B cell (primary cell): ENCODE measurements around the gene RBM42. TPM values are rescaled to one million over a fixed set of nuclear protein-coding genes. Genes with fewer than 3 reads are reported as not detected.

Experiments used
- ATAC-seq: fragments of 200-7000 bp; cut with Tn5 transposase; one replicate; pipeline ENCODE4 v1.10.0; 2021; ENCODE audit warnings: low read depth, mild to moderate bottlenecking, moderate number of reproducible peaks, moderate library complexity
- CTCF ChIA-PET: fragments of 350-600 bp; sonication (Branson Sonifier 250); formaldehyde crosslinking; loops from one replicate; lab custom pipeline; 2021; ENCODE audit warnings: antibody characterized with exemption, inconsistent platforms; lab: Charles Lee
- POLR2A ChIA-PET: fragments of 350-600 bp; sonication (Branson Sonifier 250); formaldehyde crosslinking; loops from one replicate; lab custom pipeline; 2021; ENCODE audit warnings: antibody characterized with exemption; lab: Charles Lee
- DNase-seq: peaks from one replicate; pipeline ENCODE4 v3.0.0; 2013
- H2AFZ ChIP-seq: 2 replicates; pipeline ENCODE4 v1.6.1; 2012; ENCODE audit warnings: mild to moderate bottlenecking, low read depth, low read length; ENCODE audit not compliant: insufficient read depth, poor library complexity, severe bottlenecking
- H3K27ac ChIP-seq, 2 donors: 1 replicate in 1 of 2; 2 replicates in 1 of 2; pipeline ENCODE4 v1.5.1; 2012 to 2013; ENCODE audit warnings: low read length in 2 of 2, mild to moderate bottlenecking in 2 of 2, moderate library complexity in 1 of 2
- H3K27me3 ChIP-seq, 4 experiments: fragments of 200-600 bp in 1 of 4; sonication (generic) in 1 of 4; replicated peaks in 1 of 4; 1 replicate in 2 of 4; 2 replicates in 2 of 4; pipeline versions ENCODE4 v1.6.1 to v1.7.0; 2013 to 2016; ENCODE audit warnings: low read length in 3 of 4, mild to moderate bottlenecking in 2 of 4, mixed read lengths in 1 of 4, moderate library complexity in 1 of 4; ENCODE audit not compliant: insufficient read depth in 4 of 4, control insufficient read depth in 3 of 4; ENCODE audit errors: control extremely low read depth in 1 of 4
- H3K36me3 ChIP-seq, 2 experiments: replicated peaks in 1 of 2; 1 replicate in 1 of 2; 2 replicates in 1 of 2; pipeline versions ENCODE4 v1.6.1 to v1.7.1; 2013; ENCODE audit warnings: low read length in 1 of 2; ENCODE audit not compliant: insufficient read depth in 2 of 2, control insufficient read depth in 1 of 2; ENCODE audit errors: control extremely low read depth in 1 of 2, extremely low read depth in 1 of 2
- H3K4me1 ChIP-seq, 2 donors: fragments of 200-600 bp in 1 of 2; sonication (generic) in 1 of 2; 1 replicate in 1 of 2; 2 replicates in 1 of 2; pipeline versions ENCODE4 v1.5.1 to v1.6.1; 2013 to 2017; ENCODE audit warnings: low read length in 2 of 2; ENCODE audit not compliant: control insufficient read depth in 2 of 2, insufficient read depth in 2 of 2
- H3K4me2 ChIP-seq: replicated peaks from 2 replicates; pipeline ENCODE3; 2012; ENCODE audit warnings: mild to moderate bottlenecking, low read depth, low read length; ENCODE audit not compliant: poor library complexity, severe bottlenecking
- H3K4me3 ChIP-seq, 5 experiments: fragments of 200-600 bp in 1 of 5; sonication (generic) in 1 of 5; 1 replicate in 3 of 5; 2 replicates in 2 of 5; pipeline versions ENCODE4 v1.5.1 to v1.7.0; 2011 to 2016; ENCODE audit warnings: low read length in 4 of 5, mild to moderate bottlenecking in 4 of 5, low read depth in 2 of 5, control low read depth in 1 of 5, moderate library complexity in 1 of 5; ENCODE audit not compliant: insufficient read depth in 1 of 5; ENCODE audit errors: control extremely low read depth in 1 of 5, extremely low read depth in 1 of 5
- H3K79me2 ChIP-seq: fragments of 200-600 bp; sonication (generic); one replicate; pipeline ENCODE4 v1.6.0; 2016; ENCODE audit warnings: low read length; ENCODE audit not compliant: control insufficient read depth, insufficient read depth
- H3K9ac ChIP-seq: fragments of 200-600 bp; sonication (generic); 2 replicates; pipeline ENCODE4 v1.6.1; 2017; ENCODE audit warnings: mild to moderate bottlenecking, low read length, moderate library complexity
- H3K9me3 ChIP-seq, 3 donors: one replicate each; pipeline versions ENCODE4 v1.6.1 to v1.7.1; 2013; ENCODE audit warnings: low read length in 2 of 3; ENCODE audit not compliant: control insufficient read depth in 2 of 3, insufficient read depth in 1 of 3; ENCODE audit errors: control extremely low read depth in 1 of 3
- H4K20me1 ChIP-seq: 2 replicates; pipeline ENCODE4 v1.6.0; 2012; ENCODE audit warnings: mild to moderate bottlenecking, low read length; ENCODE audit not compliant: insufficient read depth, control insufficient read depth, poor library complexity, severe bottlenecking
- H3K27ac Mint-ChIP-seq: one replicate; pipeline ENCODE4 v1.8.0; 2021; ENCODE audit warnings: mixed read lengths
- H3K27me3 Mint-ChIP-seq: one replicate; pipeline ENCODE4 v1.8.0; 2021; ENCODE audit warnings: mixed read lengths
- H3K4me1 Mint-ChIP-seq: one replicate; pipeline ENCODE4 v1.8.0; 2021; ENCODE audit warnings: mixed read lengths
- H3K4me3 Mint-ChIP-seq: one replicate; pipeline ENCODE4 v1.8.0; 2021; ENCODE audit warnings: mixed read lengths
- H3K9me3 Mint-ChIP-seq: one replicate; pipeline ENCODE4 v1.8.0; 2022; ENCODE audit warnings: mixed read lengths; ENCODE audit not compliant: insufficient read depth
- CTCF ChIP-seq: fragments of 200-600 bp; IDR thresholded peaks from one replicate; pipeline ENCODE4 v1.8.0; 2022; ENCODE audit warnings: antibody characterized with exemption, mild to moderate bottlenecking
- EZH2 ChIP-seq: IDR thresholded peaks from 2 replicates; pipeline ENCODE4 v1.6.1; 2012; ENCODE audit warnings: borderline replicate concordance, low read depth, mild to moderate bottlenecking, moderate library complexity, low read length; ENCODE audit not compliant: insufficient read depth, poor library complexity, severe bottlenecking
- WGBS: methylation state at CpG from one replicate; pipeline ENCODE4 v1.1.5; 2013; ENCODE audit warnings: missing lambda C conversion rate; ENCODE audit not compliant: insufficient coverage; 5-methylcytosine and 5-hydroxymethylcytosine counted together
- intact Hi-C: fragments of 100-400 bp; cut with micrococcal nuclease; formaldehyde crosslinking; loops from one replicate; pipeline ENCODE4 v1.10.0; 2022
- polyA plus RNA-seq: library from polyadenylated mRNA; depleted of rRNA; stranded (reverse); fragments of >200 nt; gene quantifications from 2 replicates; pipeline ENCODE4 v1.2.3, GENCODE V29; 2012
- total RNA-seq, 2 donors: library from RNA; stranded (reverse); fragments of 120-200 nt in 1 of 2; gene quantifications; 1 replicate in 1 of 2; 2 replicates in 1 of 2; pipeline versions ENCODE4 v1.2.3 to v1.2.4, GENCODE V29; 2013 to 2022

Gene RBM42
- total and polyA plus RNA-seq, 2 donors (not counting 1 experiment from before 2014, with no cell fraction given) = 42.1 to 52.0 TPM

DNA sequence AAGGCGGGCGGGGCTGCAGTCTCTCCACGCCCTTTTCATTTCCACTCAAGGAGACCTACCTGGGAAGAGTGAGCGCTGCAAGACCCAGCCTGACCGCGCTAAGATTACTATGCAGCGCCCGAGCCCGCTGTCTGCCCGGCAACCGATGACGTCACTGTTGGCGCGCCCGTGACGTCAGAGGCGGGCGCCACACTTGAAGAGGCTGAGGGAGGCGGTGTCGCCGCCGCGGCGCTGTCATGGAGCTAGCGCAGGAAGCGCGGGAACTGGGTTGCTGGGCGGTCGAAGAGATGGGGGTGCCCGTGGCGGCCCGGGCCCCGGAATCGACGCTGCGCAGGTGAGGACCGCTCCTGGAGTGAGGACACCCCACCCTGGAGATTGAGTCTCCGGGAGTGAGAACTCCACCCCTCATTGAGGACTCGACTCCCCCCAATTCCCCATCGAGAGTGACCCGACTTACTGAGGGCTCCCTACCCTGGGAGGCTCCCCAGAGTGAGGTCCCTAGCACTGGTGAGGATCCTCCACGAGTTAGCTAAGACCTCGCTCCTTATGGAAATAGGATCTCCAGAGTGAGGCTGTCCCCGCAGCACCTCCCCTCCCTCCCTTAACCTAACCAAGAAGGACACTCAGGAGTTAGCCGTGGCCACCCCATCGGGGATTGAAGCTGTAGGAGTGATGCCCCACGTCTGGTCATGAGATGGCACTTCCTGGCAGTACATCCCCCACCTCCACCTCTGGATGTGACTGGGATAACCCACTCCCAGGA, 16.1 kb upstream of the RBM42 start, which contains the start of gene HAUS5:
Gene HAUS5 (plus strand): TSS at position 177 of the 763 bp plus-strand sequence. CDS start 60 bp downstream, at position 237.
- DNase-seq (peak; percentile 97), ATAC-seq (peak; percentile 79)
- Histone ChIP-seq H4K20me1 (no peaks in the 10 kb centered on the region), H3K9ac (peak within 1 kb of the TSS; percentile 83), H2AFZ (peak within 1 kb of the TSS; percentile 82), H3K27me3 (no peaks in the 10 kb centered on the region), H3K79me2 (peaks cover 11% of the 10 kb centered on the region), H3K9me3 (peaks cover 0 to 13% (median 5%) of the 10 kb centered on the region in 3 donors), H3K27ac (peak within 1 kb of the TSS; percentile 76 to 77), H3K4me1 (peaks cover 38 to 53% of the 10 kb centered on the region in 2 donors), H3K36me3 (peaks cover 0 to 16% of the 10 kb centered on the region in 2 experiments), H3K4me2 (peak within 1 kb of the TSS; percentile 93), H3K4me3 (peak within 1 kb of the TSS; percentile 37 to 87 (median 78))
- H3K4me1 Mint-ChIP-seq = peaks cover 42% of the 10 kb centered on the region
- ChIA-PET POLR2A (interaction anchor here (1.1 to 1.3 kb wide), 3 partner anchors 31 to 64 kb away, joined by 3 to 12 read pairs (median 5); partner anchors contain the start of gene COX6B1), CTCF (interaction anchor here (1.0 kb wide), 1 partner anchor 27 kb away, joined by 3 read pairs; no protein-coding TSS in a partner anchor)
- H3K27ac Mint-ChIP-seq = peak within 1 kb of the TSS; percentile 98
- intact Hi-C loops = loop anchor here (1.0 kb wide), 7 partner anchors 16 to 442 kb away; partner anchors contain the start of genes COX6B1, THAP8, TMEM147 and WDR62
- H3K4me3 Mint-ChIP-seq = peak within 1 kb of the TSS; percentile 92
- no peaks in the 10 kb centered on the region for H3K27me3 Mint-ChIP-seq
- WGBS = 1% methylated on average over 45 of the region's 47 CpGs
- no peaks in the 10 kb centered on the region for H3K9me3 Mint-ChIP-seq
- TF ChIP-seq EZH2 = no peak
- TF ChIP-seq CTCF = no peak

GRCh38 chr19:35613574-35613973, 15.3 kb upstream of the RBM42 start:
- ATAC-seq (no peak), DNase-seq (no peak)
- intact Hi-C loops = no loop called here
- Mint-ChIP-seq H3K4me1 (peaks cover 37% of the 10 kb centered on the region), H3K27me3 (no peaks in the 10 kb centered on the region), H3K4me3 (peak overlapping the region; percentile 92), H3K9me3 (no peaks in the 10 kb centered on the region), H3K27ac (peak overlapping the region; percentile 41)
- H3K4me2 ChIP-seq = peak overlapping the region; percentile 93
- no peak overlapping the region for H2AFZ ChIP-seq
- peak overlapping the region in 1 of 2 donors; percentile 9 for H3K27ac ChIP-seq
- peaks cover 35 to 47% of the 10 kb centered on the region in 2 donors for H3K4me1 ChIP-seq
- H3K36me3 ChIP-seq = peaks cover 0 to 18% of the 10 kb centered on the region in 2 experiments
- H3K79me2 ChIP-seq = peaks cover 11% of the 10 kb centered on the region
- no peaks in the 10 kb centered on the region for H3K27me3 ChIP-seq
- ChIA-PET POLR2A (interaction anchor here (0.6 to 1.3 kb wide), 4 partner anchors 12 to 65 kb away, joined by 3 to 12 read pairs (median 6); partner anchors contain the start of gene COX6B1), CTCF (no interaction called here)
- no peaks in the 10 kb centered on the region for H4K20me1 ChIP-seq
- WGBS = 88% methylated on average over 1 of the region's 1 CpG
- no peak overlapping the region for H3K9ac ChIP-seq
- TF ChIP-seq CTCF (no peak), EZH2 (no peak)
- H3K4me3 ChIP-seq = no peak overlapping the region
- H3K9me3 ChIP-seq = peaks cover 0 to 9% (median 2%) of the 10 kb centered on the region in 3 donors
